Activated CD4-positive, alpha-beta memory T cell treated with anti-CD3 and anti-CD28 coated beads for 36 hours (primary cell): ENCODE measurements around the gene CYP20A1. TPM values are rescaled to one million over a fixed set of nuclear protein-coding genes. Genes with fewer than 3 reads are reported as not detected.
A peak's percentile ranks its signal among the peaks of the same experiment; 100 is the strongest.
"Not testable (repeated sequence)": the region's sequence is repeated elsewhere in the genome, so short reads cannot be mapped to it uniquely, and the experiment has no call there.

Source experiments
- CTCF ChIA-PET: fragments of 350-600 bp; sonication (Branson Sonifier 250); formaldehyde crosslinking; loops from one replicate; lab custom pipeline; 2021; ENCODE audit warnings: antibody characterized with exemption, inconsistent platforms; lab: Charles Lee
- POLR2A ChIA-PET: fragments of 350-600 bp; sonication (Branson Sonifier 250); formaldehyde crosslinking; loops from one replicate; lab custom pipeline; 2021; ENCODE audit warnings: antibody characterized with exemption; lab: Charles Lee
- DNase-seq: peaks from one replicate; pipeline ENCODE4 v3.0.0-alpha.2; 2020
- H3K27ac Mint-ChIP-seq: one replicate; pipeline ENCODE4 v1.8.0; 2021; ENCODE audit warnings: mixed read lengths
- H3K27me3 Mint-ChIP-seq: one replicate; pipeline ENCODE4 v1.8.0; 2021; ENCODE audit warnings: mixed read lengths
- H3K36me3 Mint-ChIP-seq: one replicate; pipeline ENCODE4 v1.8.0; 2021; ENCODE audit warnings: mixed read lengths
- H3K4me1 Mint-ChIP-seq: one replicate; pipeline ENCODE4 v1.8.0; 2021; ENCODE audit warnings: low read depth, mixed read lengths
- H3K4me3 Mint-ChIP-seq: one replicate; pipeline ENCODE4 v1.8.0; 2021; ENCODE audit warnings: mild to moderate bottlenecking, mixed read lengths
- H3K9me3 Mint-ChIP-seq: one replicate; pipeline ENCODE4 v1.8.0; 2021; ENCODE audit warnings: mixed read lengths
- intact Hi-C: fragments of 100-400 bp; cut with micrococcal nuclease; formaldehyde crosslinking; loops from one replicate; pipeline ENCODE4 v1.15.1; 2023
- total RNA-seq, 2 experiments: library from RNA; stranded (reverse); gene quantifications; one replicate each; pipeline ENCODE4 v1.2.3, GENCODE V29; 2021

Gene CYP20A1, protein sequence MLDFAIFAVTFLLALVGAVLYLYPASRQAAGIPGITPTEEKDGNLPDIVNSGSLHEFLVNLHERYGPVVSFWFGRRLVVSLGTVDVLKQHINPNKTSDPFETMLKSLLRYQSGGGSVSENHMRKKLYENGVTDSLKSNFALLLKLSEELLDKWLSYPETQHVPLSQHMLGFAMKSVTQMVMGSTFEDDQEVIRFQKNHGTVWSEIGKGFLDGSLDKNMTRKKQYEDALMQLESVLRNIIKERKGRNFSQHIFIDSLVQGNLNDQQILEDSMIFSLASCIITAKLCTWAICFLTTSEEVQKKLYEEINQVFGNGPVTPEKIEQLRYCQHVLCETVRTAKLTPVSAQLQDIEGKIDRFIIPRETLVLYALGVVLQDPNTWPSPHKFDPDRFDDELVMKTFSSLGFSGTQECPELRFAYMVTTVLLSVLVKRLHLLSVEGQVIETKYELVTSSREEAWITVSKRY
- total RNA-seq: 10 to 100 TPM; 22.1 to 24.4 TPM

DNA sequence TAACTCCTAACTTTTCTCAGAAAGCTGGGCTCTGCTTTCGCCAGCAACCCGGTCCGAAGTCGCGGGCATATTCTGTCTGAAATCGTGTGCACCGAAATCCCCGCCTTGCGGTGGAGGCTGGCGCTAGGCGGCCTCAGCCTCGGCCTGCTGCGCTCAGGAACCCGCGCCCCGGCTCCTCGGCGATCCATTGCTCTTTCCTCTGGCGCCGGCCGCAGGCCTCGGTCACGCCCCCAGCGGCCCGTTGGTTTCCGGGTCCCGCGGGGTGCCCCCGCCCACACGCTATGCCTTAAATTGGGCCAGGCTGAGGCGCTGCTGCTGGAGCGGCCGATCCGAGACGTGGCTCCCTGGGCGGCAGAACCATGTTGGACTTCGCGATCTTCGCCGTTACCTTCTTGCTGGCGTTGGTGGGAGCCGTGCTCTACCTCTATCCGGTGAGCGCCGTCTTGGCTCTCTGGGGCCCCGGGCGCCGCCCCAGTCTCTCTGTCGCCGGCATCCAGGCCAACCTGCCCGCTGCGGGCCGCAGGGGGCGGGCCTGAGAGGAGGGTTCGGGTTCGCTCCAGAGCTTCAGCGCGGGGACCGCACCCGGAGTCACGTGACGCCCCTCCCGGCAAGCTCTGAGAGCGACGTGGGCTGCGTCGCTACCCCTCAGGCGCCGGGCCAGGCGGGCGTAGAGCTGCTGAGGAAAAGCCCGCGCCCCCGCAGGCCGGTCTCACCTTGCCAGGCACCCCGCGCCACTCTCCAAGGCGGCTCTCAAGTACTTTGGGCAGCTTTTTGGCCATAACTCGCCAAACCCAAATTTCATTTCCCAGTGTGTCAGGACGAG lies at the start of gene CYP20A1:
Gene CYP20A1, plus strand, starts transcription at position 315 of the 823 bp plus-strand sequence. Its CDS starts 45 bp downstream, at position 360.
- intact Hi-C loops: loop anchor here (1.0 to 10.0 kb wide), 9 partner anchors 89 to 862 kb away; partner anchors contain the start of genes ABI2, BMPR2, ICA1L and NBEAL1
- Mint-ChIP-seq H3K9me3 (no peaks in the 10 kb centered on the region), H3K4me1 (peaks cover 32% of the 10 kb centered on the region), H3K4me3 (peak within 1 kb of the TSS; percentile 86), H3K36me3 (peaks cover 19% of the 10 kb centered on the region), H3K27ac (peak within 1 kb of the TSS; percentile 94), H3K27me3 (no peaks in the 10 kb centered on the region)
- ChIA-PET POLR2A (interaction anchor here (0.9 to 1.7 kb wide), 10 partner anchors 10 to 695 kb away, joined by 3 to 16 read pairs (median 4); partner anchors contain the start of genes ABI2, CARF and WDR12), CTCF (interaction anchor here (0.6 to 2.6 kb wide), 3 partner anchors 13 to 328 kb away, joined by 3 to 15 read pairs (median 7); partner anchors contain the start of gene WDR12)
- peak; percentile 98 for DNase-seq

DNA sequence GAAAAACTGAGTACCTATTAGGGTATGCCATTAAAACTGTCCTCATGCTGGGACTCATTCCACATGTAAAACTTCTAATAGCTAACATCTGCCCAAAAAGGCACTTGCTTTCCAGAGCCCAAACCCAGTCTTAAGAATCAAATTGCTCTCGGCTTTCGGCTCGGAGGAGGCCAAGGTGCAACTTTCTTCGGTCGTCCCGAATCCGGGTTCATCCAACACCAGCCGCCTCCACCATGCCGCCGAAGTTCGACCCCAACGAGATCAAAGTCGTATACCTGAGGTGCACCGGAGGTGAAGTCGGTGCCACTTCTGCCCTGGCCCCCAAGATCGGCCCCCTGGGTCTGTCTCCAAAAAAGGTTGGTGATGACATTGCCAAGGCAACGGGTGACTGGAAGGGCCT lies 48.3 kb upstream of the CYP20A1 start:
- H3K9me3 Mint-ChIP-seq, H3K4me3 Mint-ChIP-seq, H3K27me3 Mint-ChIP-seq, intact Hi-C loops, CTCF ChIA-PET, H3K27ac Mint-ChIP-seq, POLR2A ChIA-PET, DNase-seq, H3K36me3 Mint-ChIP-seq, H3K4me1 Mint-ChIP-seq: not testable (repeated sequence)

DNA sequence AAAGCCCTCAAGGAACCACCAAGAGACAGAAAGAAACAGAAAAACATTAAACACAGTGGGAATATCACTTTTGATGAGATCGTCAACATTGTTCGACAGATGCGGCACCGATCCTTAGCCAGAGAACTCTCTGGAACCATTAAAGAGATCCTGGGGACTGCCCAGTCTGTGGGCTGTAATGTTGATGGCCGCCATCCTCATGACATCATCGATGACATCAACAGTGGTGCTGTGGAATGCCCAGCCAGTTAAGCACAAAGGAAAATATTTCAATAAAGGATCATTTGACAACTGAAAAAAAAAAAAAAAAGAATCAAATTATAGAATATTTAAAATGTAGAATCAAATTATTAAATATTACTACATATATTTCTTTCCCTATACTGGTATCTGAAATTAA lies 47.8 kb upstream of the CYP20A1 start:
- H3K36me3 Mint-ChIP-seq, H3K27ac Mint-ChIP-seq, POLR2A ChIA-PET, H3K9me3 Mint-ChIP-seq, H3K4me3 Mint-ChIP-seq, CTCF ChIA-PET, intact Hi-C loops, H3K4me1 Mint-ChIP-seq, DNase-seq, H3K27me3 Mint-ChIP-seq: not testable (repeated sequence)

DNA sequence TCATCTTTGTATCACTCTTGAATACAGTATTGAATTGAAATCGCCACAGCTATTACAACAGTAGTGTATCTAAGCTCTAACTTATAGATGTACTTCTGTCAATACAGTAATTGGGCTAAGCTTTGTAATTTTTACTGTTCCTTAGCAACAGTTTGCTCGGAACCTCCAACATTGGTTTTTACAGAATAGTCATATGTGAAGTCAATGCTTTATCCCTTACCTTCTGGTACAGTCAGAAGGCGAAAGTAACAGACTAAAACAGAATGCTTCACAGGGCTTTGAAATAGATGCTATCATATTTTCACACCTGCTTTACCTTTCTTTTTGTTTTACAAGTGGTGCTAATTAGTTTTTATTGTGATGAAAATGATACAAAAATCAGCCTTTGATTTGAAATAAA lies 46.9 kb upstream of the CYP20A1 start:
- Mint-ChIP-seq H3K27me3 (no peaks in the 10 kb centered on the region), H3K9me3 (no peaks in the 10 kb centered on the region), H3K4me1 (no peaks in the 10 kb centered on the region), H3K36me3 (peaks cover 9% of the 10 kb centered on the region), H3K4me3 (no peak overlapping the region), H3K27ac (no peak overlapping the region)
- intact Hi-C loops: no loop called here
- no peak for DNase-seq
- ChIA-PET POLR2A (no interaction called here), CTCF (no interaction called here)

DNA sequence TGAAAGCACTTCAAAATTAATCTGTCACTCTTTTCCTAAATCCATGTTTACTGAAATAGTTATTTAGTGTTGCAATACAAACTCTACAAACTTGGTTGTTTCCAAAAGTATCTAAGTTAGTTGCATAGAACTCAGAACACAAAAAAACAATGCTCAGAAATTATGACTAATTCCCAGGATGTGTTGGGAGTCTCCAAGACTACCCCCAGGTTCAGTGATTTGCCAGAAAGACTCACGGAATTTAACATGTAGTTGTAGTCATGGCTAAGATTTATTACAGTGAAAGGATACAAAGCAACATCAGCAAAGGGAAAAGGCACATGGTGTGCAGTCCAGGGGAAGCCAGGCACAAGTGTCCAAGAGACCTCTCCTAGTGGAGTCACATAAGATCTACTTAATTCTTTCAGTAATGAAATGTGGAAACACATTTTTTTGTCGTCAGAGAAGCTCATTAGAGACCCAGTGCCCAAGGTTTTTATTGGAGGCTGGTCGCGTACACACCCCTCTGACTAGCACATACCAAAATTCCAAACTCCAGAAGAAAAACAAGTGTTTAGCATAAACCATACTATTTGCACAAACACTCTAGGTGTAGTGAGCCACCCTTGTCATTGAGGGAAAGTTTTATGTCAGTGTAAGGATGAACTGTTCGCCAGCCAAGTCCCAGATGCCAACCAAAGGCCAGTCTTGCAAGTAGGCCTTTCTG lies 43.3 kb upstream of the CYP20A1 start:
- Mint-ChIP-seq H3K9me3 (no peaks in the 10 kb centered on the region), H3K4me3 (no peak overlapping the region), H3K4me1 (no peaks in the 10 kb centered on the region), H3K27me3 (no peaks in the 10 kb centered on the region), H3K27ac (no peak overlapping the region), H3K36me3 (peaks cover 4% of the 10 kb centered on the region)
- intact Hi-C loops: no loop called here
- DNase-seq: no peak
- ChIA-PET CTCF (interaction anchor here (0.6 kb wide), 1 partner anchor 9 kb away, joined by 3 read pairs; no protein-coding TSS in a partner anchor), POLR2A (no interaction called here)

DNA sequence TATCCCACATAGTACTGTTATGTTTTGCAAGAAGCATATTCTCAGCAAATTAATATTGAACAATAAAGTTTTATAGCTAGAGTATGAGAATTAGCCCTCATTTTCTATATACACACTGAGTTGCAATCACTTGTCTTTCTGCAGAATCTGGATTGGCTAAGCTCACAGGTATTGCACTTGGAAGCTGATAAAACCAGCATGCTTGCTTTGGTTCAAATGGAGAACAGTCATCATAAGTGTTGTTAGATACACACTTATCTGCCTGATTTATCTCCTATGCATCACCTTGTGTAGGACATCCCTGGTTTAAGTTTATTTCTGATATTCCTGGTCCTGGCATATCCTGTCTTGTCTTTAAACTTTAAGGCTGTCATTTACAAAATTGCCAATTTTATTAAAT lies 38.0 kb upstream of the CYP20A1 start:
- H3K4me3 Mint-ChIP-seq: no peak overlapping the region

DNA sequence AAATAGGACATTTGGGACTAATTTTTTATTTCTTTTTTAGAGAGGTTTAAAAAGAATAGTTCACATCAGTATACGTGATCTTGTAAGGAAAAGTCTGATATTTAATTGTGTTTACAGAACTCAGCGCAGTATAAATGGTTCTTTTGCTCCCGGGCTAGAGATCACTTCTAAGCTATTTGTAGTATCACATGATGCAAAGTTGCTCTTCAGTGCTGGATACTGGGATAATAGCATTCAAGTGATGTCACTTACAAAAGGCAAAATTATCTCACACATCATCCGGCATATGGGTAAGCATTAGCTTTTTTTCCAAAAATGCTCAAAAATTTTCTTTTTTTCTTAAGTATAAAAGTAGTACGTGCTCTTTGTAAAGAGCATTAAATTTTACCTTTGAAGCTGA lies 37.4 kb upstream of the CYP20A1 start:
- H3K36me3 Mint-ChIP-seq: peaks cover 2% of the 10 kb centered on the region
- intact Hi-C loops: no loop called here
- no peak for DNase-seq
- POLR2A ChIA-PET: interaction anchor here (0.6 kb wide), 1 partner anchor 219 kb away, joined by 4 read pairs; no protein-coding TSS in a partner anchor
- no peak overlapping the region for H3K4me3 Mint-ChIP-seq
- no peak overlapping the region for H3K27ac Mint-ChIP-seq
- CTCF ChIA-PET: no interaction called here
- H3K27me3 Mint-ChIP-seq: no peaks in the 10 kb centered on the region
- H3K9me3 Mint-ChIP-seq: no peaks in the 10 kb centered on the region
- no peaks in the 10 kb centered on the region for H3K4me1 Mint-ChIP-seq

More for the DNA sequence above, 38.0 kb upstream of the CYP20A1 start:
- POLR2A ChIA-PET: interaction anchor here (0.6 kb wide), 1 partner anchor 220 kb away, joined by 4 read pairs; no protein-coding TSS in a partner anchor
- CTCF ChIA-PET: no interaction called here
- DNase-seq: no peak
- peaks cover under 1% of the 10 kb centered on the region for H3K36me3 Mint-ChIP-seq
- no peaks in the 10 kb centered on the region for H3K27me3 Mint-ChIP-seq
- intact Hi-C loops: no loop called here
- no peaks in the 10 kb centered on the region for H3K9me3 Mint-ChIP-seq
- no peak overlapping the region for H3K27ac Mint-ChIP-seq
- H3K4me1 Mint-ChIP-seq: no peaks in the 10 kb centered on the region

DNA sequence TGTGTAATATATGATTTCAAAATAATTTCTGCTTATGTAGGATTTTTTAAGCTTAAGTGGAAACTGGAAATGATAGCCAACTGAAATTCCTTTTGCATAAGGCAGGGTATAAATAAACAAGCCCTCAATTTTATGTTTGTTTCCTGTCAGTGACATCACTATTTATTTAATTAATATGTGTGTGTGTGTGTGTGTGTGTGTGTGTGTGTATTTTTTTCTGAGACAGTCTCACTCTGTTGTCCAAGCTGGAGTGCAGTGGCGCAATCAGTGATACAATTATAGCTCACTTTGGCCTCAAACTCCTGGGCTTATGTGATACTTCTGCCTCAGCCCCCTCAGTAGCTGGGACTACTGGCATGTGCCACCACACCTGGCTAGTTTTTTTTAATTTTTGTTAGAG lies 29.3 kb upstream of the CYP20A1 start:
- Mint-ChIP-seq H3K9me3 (no peaks in the 10 kb centered on the region), H3K4me3 (no peak overlapping the region), H3K27ac (no peak overlapping the region), H3K27me3 (no peaks in the 10 kb centered on the region), H3K36me3 (peaks cover 4% of the 10 kb centered on the region), H3K4me1 (peaks cover 13% of the 10 kb centered on the region)
- POLR2A ChIA-PET: no interaction called here
- intact Hi-C loops: no loop called here
- DNase-seq: no peak
- CTCF ChIA-PET: no interaction called here

DNA sequence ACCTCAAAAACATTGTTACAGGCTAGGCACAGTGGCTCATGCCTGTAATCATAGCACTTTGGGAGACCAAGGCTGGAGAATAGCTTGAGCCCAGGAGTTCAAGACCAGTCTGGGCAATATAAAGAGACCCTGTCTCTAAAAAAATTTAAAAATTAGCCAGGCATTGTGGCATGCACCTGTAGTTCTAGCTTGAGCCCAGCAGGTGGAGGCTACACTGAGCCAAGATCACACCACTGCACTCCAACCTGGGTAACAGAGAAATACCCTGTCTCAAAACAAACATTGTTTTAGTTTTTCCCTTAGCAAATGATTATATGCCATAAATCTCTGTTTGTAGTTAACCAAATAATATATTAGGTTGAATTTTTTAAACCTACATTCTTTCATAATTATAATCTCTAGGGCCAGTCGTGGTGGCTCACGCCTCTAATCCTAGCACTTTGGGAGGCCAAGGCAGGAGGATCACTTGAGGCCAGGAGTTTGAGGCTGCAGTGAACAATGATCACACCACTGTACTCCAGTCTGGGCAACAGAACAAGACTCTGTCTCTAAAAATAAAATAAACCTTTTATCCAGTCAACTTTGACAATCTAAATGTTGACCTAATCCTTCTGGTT lies 13.3 kb upstream of the CYP20A1 start:
- Mint-ChIP-seq H3K4me1 (no peaks in the 10 kb centered on the region), H3K36me3 (no peaks in the 10 kb centered on the region), H3K27me3 (no peaks in the 10 kb centered on the region), H3K9me3 (no peaks in the 10 kb centered on the region), H3K4me3 (no peak overlapping the region), H3K27ac (no peak overlapping the region)
- CTCF ChIA-PET: interaction anchor here (0.5 to 2.4 kb wide), 8 partner anchors 11 to 589 kb away, joined by 3 to 15 read pairs (median 4); partner anchors contain the start of gene CYP20A1
- POLR2A ChIA-PET: interaction anchor here (0.6 kb wide), 1 partner anchor 962 kb away, joined by 3 read pairs; no protein-coding TSS in a partner anchor
- intact Hi-C loops: loop anchor here (5.0 kb wide), 1 partner anchor 227 kb away; no protein-coding TSS in a partner anchor
- peak; percentile 38 for DNase-seq

DNA sequence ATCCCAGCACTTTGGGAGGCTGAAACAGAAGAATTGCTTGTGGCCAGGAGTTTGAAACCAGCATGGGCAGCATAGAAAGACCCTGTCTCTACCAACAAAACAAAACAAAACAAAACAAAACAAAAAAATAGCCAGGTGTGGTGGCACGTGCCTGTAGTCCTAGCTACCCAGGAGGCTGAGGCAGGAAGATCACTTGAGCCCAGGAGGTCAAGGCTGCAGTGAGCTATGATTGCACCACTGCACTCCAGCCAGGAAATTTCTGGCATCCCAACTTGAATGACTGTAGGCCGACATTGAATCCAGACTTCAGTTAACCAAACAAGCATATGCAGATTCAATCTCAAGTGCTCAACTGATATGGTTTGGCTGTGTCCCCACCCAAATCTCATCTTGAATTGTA lies 9.1 kb upstream of the CYP20A1 start:
- H3K4me1 Mint-ChIP-seq, H3K36me3 Mint-ChIP-seq, H3K27ac Mint-ChIP-seq, DNase-seq, POLR2A ChIA-PET, H3K4me3 Mint-ChIP-seq, H3K27me3 Mint-ChIP-seq, H3K9me3 Mint-ChIP-seq, CTCF ChIA-PET: not testable (repeated sequence)
- intact Hi-C loops: loop anchor here (5.0 to 10.0 kb wide), 2 partner anchors 223 to 485 kb away; no protein-coding TSS in a partner anchor
